Right lobe of liver (tissue), 6 donors: ENCODE measurements around the gene FAM169A. TPM values are rescaled to one million over a fixed set of nuclear protein-coding genes. Genes with fewer than 3 reads are reported as not detected.
"Not testable (repeated sequence)": the region's sequence is repeated elsewhere in the genome, so short reads cannot be mapped to it uniquely, and the experiment has no call there.

Experiments used
- ATAC-seq, 4 donors: fragments of 200-7000 bp; cut with Tn5 transposase; one replicate each; pipeline ENCODE4 v1.9.1; 2020; ENCODE audit warnings: mild to moderate bottlenecking in 4 of 4, moderate library complexity in 4 of 4
- DNase-seq, 3 donors: peaks; one replicate each; pipeline ENCODE4 v3.0.0-alpha.2; 2020
- H3K27ac ChIP-seq, 3 donors: fragments of 200-600 bp; one replicate each; pipeline ENCODE4 v1.8.0; 2022
- H3K27me3 ChIP-seq, 2 donors: fragments of 200-600 bp; one replicate each; pipeline ENCODE4 v1.8.0; 2022
- H3K36me3 ChIP-seq, 4 donors: fragments of 200-600 bp; sonication (generic) in 1 of 4; one replicate each; pipeline versions ENCODE4 v1.5.1 to v1.8.0; 2017 to 2022; ENCODE audit warnings: control low read depth in 1 of 4
- H3K4me1 ChIP-seq, 4 donors: fragments of 200-600 bp; sonication (generic) in 1 of 4; one replicate each; pipeline versions ENCODE4 v1.5.1 to v1.8.0; 2017 to 2022; ENCODE audit warnings: control low read depth in 1 of 4
- H3K4me3 ChIP-seq, 3 donors: fragments of 200-600 bp; one replicate each; pipeline ENCODE4 v1.8.0; 2022
- H3K9me3 ChIP-seq, 4 donors: fragments of 200-600 bp; sonication (generic) in 1 of 4; one replicate each; pipeline versions ENCODE4 v1.5.1 to v1.8.0; 2017 to 2022; ENCODE audit warnings: control low read depth in 1 of 4
- POLR2A ChIP-seq: fragments of 450-650 bp; IDR thresholded peaks from one replicate; pipeline ENCODE4 v1.6.1; 2017; ENCODE audit warnings: antibody characterized with exemption, mild to moderate bottlenecking
- WGBS: methylation state at CpG from one replicate; pipeline ENCODE4 v1.1.6; 2018; ENCODE audit warnings: low coverage, low lambda C conversion rate; ENCODE audit not compliant: insufficient coverage; ENCODE audit errors: missing lambda C conversion rate; 5-methylcytosine and 5-hydroxymethylcytosine counted together
- intact Hi-C, 2 donors: fragments of 100-400 bp; cut with DNase I; formaldehyde crosslinking; loops; one replicate each; pipeline versions ENCODE4 v1.11.2 to v1.14.1; 2022
- total RNA-seq, 6 experiments: library from RNA; depleted of rRNA in 2 of 6; stranded (reverse); fragments of >200 nt in 2 of 6; fragmentation: NEBNext Ultra II Directional in 3 of 6; extraction: Animal tissue kit (Norgen Biotek cat#: 25700) in 3 of 6; gene quantifications; one replicate each; pipeline versions ENCODE4 v1.1.0 to v1.2.4, GENCODE V29; 2016 to 2023
- TF ChIP-seq, protein P1 (sequence below), 4 donors: fragments of 200-600 bp in 3 of 4; fragments of 450-650 bp in 1 of 4; IDR thresholded peaks; one replicate each; pipeline versions ENCODE4 v1.5.1 to v1.8.0; 2016 to 2022; ENCODE audit warnings: antibody characterized with exemption in 4 of 4, mild to moderate bottlenecking in 2 of 4
- donor health status: DM: no; HTN: yes; CAD: no.
- donor health status: DM: no; HTN: no; CAD: no.
- donor health status: DM: no; HTN: no; CAD: no.
- donor health status: DM: no; HTN: yes; CAD: no.
- donor health status: DM: no; HTN: yes; CAD: no.

The FAM169A gene
- total RNA-seq, 6 experiments from 2014 or later = 1.2 to 7.5 (median 4.1) TPM

DNA sequence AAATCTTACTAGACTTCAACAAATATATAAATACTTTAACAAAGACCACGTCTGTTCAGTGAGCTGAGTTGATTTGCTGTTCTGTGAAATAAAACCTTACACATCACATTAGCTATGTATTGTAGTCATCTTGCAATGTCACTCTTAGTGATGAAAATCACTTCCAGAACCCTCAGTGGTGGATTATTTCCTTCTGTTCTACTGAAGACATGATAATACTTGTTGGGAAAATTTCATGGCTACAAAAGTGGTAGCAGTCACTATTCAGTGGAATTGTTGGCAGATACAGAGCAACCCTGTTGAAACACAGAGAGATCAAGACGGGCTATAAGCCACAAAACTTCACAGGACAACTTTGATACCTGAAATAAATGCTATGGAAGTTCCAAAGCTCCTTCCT is 26.7 kb upstream of the FAM169A start:
- ATAC-seq (no peak), DNase-seq (no peak)
- H3K36me3 ChIP-seq = no peaks in the 10 kb centered on the region
- 64% methylated on average over 2 of the region's 2 CpGs for WGBS
- no peaks in the 10 kb centered on the region for H3K27me3 ChIP-seq
- intact Hi-C loops = no loop called here
- TF ChIP-seq, protein P1, sequence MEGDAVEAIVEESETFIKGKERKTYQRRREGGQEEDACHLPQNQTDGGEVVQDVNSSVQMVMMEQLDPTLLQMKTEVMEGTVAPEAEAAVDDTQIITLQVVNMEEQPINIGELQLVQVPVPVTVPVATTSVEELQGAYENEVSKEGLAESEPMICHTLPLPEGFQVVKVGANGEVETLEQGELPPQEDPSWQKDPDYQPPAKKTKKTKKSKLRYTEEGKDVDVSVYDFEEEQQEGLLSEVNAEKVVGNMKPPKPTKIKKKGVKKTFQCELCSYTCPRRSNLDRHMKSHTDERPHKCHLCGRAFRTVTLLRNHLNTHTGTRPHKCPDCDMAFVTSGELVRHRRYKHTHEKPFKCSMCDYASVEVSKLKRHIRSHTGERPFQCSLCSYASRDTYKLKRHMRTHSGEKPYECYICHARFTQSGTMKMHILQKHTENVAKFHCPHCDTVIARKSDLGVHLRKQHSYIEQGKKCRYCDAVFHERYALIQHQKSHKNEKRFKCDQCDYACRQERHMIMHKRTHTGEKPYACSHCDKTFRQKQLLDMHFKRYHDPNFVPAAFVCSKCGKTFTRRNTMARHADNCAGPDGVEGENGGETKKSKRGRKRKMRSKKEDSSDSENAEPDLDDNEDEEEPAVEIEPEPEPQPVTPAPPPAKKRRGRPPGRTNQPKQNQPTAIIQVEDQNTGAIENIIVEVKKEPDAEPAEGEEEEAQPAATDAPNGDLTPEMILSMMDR (IDR thresholded peaks at IDR 0.05) = no peak
- TF ChIP-seq POLR2A = no peak
- no peak overlapping the region for H3K4me3 ChIP-seq
- H3K9me3 ChIP-seq = no peaks in the 10 kb centered on the region
- no peak overlapping the region for H3K27ac ChIP-seq
- H3K4me1 ChIP-seq = peaks cover 0 to 5% (median 4%) of the 10 kb centered on the region in 4 donors

DNA sequence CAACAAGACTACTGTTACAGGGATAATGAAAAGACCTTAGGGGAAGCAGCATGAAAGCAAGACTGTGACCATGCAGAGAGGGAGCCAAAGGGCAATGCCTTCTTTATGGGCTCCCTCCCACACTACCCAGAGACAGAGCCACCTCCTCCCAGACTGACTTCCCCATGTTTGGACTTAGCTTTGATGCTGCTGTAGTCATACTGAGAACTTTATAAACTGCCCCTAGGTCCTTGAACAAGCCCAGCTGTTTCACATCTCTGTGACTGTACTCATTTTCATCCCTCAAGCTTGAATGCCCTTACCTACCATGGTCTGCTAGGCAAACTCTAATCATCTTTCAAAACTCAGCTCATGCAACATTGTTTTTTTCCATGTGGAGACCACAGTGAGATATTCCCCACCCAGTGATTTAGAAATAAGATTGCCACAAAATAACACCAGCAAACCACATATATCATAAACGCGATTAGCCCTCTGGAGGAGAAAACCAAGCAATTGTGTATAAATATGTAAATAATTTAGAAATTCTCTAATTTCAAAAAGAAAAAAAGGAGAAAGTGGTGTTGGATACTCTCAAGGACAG is 23.4 kb upstream of the FAM169A start:
- Histone ChIP-seq H3K9me3 (no peaks in the 10 kb centered on the region), H3K27me3 (no peaks in the 10 kb centered on the region), H3K4me3 (no peak overlapping the region), H3K4me1 (no peaks in the 10 kb centered on the region), H3K36me3 (no peaks in the 10 kb centered on the region), H3K27ac (no peak overlapping the region)
- ATAC-seq = no peak
- DNase-seq = no peak
- WGBS = 87% methylated on average over 2 of the region's 2 CpGs
- intact Hi-C loops = no loop called here
- TF ChIP-seq POLR2A = no peak
- TF ChIP-seq, protein P1 (IDR thresholded peaks at IDR 0.05) = no peak

DNA sequence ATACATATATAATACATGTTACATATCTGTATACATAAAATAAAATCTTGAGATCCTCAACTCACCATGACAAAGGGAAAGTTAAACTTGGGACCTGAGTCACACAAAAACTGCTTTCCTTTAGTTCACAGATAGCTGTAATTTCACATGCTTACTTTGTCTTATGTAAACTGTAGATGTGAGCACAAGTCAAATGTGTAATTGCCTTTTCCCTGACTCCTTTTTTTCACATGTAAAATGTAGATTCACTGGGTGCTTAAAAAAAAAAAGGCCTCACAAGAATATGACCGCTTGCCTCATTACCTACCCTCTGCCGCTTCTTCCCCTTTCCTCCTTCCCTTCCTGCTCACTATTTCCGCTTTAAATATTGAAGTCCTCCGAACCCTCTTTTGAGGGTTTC is 21.9 kb upstream of the FAM169A start:
- no peak overlapping the region for H3K4me3 ChIP-seq
- no peak for DNase-seq
- H3K9me3 ChIP-seq = no peaks in the 10 kb centered on the region
- H3K36me3 ChIP-seq = no peaks in the 10 kb centered on the region
- no peak overlapping the region for H3K27ac ChIP-seq
- no peak for ATAC-seq
- H3K4me1 ChIP-seq = no peaks in the 10 kb centered on the region
- 68% methylated on average over 4 of the region's 4 CpGs for WGBS
- no peaks in the 10 kb centered on the region for H3K27me3 ChIP-seq
- intact Hi-C loops = no loop called here
- TF ChIP-seq, protein P1 (IDR thresholded peaks at IDR 0.05) = no peak
- no peak for TF ChIP-seq POLR2A

DNA sequence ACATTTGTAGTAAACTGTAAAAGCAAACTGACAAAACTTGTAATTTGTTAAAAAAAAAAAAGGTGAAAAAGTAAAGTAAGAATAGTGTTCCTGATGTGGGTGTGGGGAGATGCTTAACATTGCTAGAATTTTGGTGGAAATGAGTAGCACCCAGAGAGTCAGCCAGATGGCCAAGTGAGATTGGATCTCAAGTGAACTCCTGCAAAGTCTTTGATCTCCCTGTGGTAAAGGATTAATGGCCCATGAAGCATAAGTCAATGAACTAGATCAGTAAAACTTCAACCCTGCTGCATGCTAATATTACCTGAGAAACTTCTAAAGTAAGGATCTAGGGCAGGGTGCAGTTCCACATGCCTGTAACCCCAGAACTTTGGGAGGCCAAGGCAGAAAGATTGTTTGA is 19.0 kb upstream of the FAM169A start:
- DNase-seq (no peak), ATAC-seq (no peak)
- H3K27ac ChIP-seq = no peak overlapping the region
- H3K4me1 ChIP-seq = no peaks in the 10 kb centered on the region
- no peaks in the 10 kb centered on the region for H3K36me3 ChIP-seq
- H3K9me3 ChIP-seq = no peaks in the 10 kb centered on the region
- TF ChIP-seq, protein P1 (IDR thresholded peaks at IDR 0.05) = no peak
- intact Hi-C loops = no loop called here
- H3K27me3 ChIP-seq = no peaks in the 10 kb centered on the region
- no peak overlapping the region for H3K4me3 ChIP-seq

DNA sequence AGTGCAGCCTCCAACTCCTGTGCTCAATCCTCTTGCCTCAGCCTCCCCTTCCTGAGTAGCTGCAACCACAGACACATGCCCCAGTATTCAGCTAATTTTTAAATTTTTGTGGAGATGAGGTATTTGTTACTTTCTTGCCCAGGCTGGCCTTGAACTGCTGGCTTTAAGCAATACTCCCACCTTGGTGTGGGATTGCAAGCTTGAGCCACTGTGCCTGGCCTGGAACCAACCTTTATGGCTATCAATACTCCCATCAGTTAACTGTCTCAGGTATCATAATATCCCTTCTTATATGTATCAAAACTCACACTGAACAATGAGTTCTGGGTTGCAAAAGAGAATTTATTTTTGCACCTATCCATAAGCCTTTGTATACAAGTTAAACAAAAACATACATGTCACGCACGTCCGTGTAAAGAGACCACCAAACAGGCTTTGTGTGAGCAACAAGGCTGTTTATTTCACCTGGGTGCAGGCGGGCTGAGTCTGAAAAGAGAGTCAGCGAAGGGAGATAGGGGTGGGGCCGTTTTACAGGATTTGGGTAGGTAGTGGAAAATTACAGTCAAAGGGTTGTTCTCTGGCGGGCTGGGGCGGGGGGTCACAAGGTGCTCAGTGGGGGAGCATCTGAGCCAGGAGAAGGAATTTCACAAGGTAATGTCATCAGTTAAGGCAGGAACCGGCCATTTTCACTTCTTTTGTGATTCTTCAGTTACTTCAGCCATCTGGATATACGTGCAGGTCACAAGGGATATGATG is 16.4 kb upstream of the FAM169A start:
- H3K4me1 ChIP-seq = peaks cover 0 to 11% (median 3%) of the 10 kb centered on the region in 4 donors
- 71% methylated on average over 9 of the region's 10 CpGs for WGBS

More for the DNA sequence above, 16.4 kb upstream of the FAM169A start:
- intact Hi-C loops, ATAC-seq, H3K36me3 ChIP-seq, H3K27me3 ChIP-seq, DNase-seq, H3K27ac ChIP-seq, H3K9me3 ChIP-seq, H3K4me3 ChIP-seq: not testable (repeated sequence)
